ENCODE data around the gene BCR. TPM values are rescaled to one million over a fixed set of nuclear protein-coding genes. Genes with fewer than 3 reads are reported as not detected.
A peak's percentile ranks its signal among the peaks of the same experiment; 100 is the strongest.

BCR gene
- total RNA-seq, 2 experiments from 2014 or later = 20.6 to 40.2 TPM

- ATAC-seq (no peak), DNase-seq (no peak)
- no peaks in the 10 kb centered on the region for H3K36me3 Mint-ChIP-seq
- no peak overlapping the region for H3K27ac Mint-ChIP-seq
- no peak overlapping the region for H3K4me3 Mint-ChIP-seq
- H3K9me3 Mint-ChIP-seq (ENCODE audit: low read depth) = no peaks in the 10 kb centered on the region
- CTCF ChIA-PET = interaction anchor here (1.3 kb wide), 1 partner anchor 11 kb away, joined by 7 read pairs; no protein-coding TSS in a partner anchor
- H3K4me1 Mint-ChIP-seq = no peaks in the 10 kb centered on the region
- no peaks in the 10 kb centered on the region for H3K27me3 Mint-ChIP-seq
These were observed 11.8 kb upstream of the BCR start for GRCh38 chr22:23168391-23169042.

DNA sequence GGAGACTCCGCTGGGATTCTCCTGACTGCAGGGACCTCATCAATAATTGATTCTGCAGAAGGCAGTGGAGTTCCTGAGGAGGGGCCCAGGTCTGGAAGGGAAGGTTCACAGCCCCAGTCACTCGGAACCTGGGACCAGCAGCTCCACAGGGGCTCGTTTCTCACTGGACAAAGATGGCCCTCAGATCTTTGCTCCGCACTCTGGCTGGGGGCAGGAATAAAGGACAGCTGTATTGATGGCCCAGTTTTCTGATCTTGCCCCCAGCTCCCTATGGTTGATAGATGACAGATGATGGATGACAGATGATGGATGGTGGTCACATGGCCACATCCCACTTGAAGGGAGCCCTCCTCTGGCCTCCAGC lies 11.3 kb upstream of the BCR start:
- CTCF ChIA-PET = interaction anchor here (1.3 kb wide), 1 partner anchor 12 kb away, joined by 7 read pairs; no protein-coding TSS in a partner anchor
- Mint-ChIP-seq H3K27ac (no peak overlapping the region), H3K27me3 (no peaks in the 10 kb centered on the region), H3K9me3 (ENCODE audit: low read depth) (no peaks in the 10 kb centered on the region), H3K4me3 (no peak overlapping the region), H3K4me1 (peaks cover 2% of the 10 kb centered on the region), H3K36me3 (peaks cover 2% of the 10 kb centered on the region)
- ATAC-seq (no peak), DNase-seq (no peak)

DNA sequence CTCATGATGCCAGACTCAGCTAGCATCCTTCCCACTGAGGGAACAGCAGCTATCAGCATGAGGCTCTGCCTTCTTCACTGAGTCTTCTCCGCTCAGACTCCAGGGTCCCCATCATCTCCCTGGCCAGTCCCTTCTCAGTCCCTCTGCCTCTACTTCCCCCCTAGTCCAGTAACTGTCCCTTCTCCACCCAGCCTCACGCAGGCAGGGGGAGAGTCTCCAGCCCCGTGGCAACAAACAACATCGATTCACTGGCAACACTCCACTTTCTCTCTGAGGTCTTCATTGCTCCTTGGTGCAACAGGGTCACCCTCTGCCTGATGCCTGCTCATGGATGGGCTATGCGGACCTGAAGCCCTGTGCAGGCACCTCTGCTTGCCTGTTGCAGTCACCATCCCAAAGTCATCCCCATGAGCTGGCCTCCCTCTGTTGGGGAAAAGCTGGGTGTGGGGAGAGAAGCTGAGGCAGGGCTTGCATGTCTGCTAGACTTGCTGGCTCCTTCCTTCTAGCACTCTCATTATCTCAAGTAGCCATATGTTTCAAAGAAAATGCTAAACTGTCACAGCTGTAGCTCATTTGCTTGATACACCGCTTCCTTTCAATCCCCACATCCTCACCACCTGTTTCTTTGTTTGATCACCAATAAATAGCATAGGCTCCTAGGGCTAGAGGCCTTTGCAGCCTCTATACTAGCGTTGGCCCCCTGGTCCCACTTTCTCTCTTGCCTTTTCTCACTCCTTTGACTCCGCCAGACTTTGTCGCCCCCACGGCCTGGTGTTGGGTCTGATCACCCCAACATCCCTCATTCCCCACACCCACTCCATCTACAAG lies 4.3 kb upstream of the BCR start:
- H3K36me3 Mint-ChIP-seq = peaks cover 16% of the 10 kb centered on the region
- peaks cover 9% of the 10 kb centered on the region for H3K9me3 Mint-ChIP-seq (ENCODE audit: low read depth)
- CTCF ChIA-PET = interaction anchor here (0.7 to 15.4 kb wide), 9 partner anchors 10 to 216 kb away, joined by 3 to 300 read pairs (median 6); partner anchors contain the start of gene GNAZ
- no peak overlapping the region for H3K4me3 Mint-ChIP-seq
- DNase-seq (peak; percentile 73), ATAC-seq (no peak)
- peak overlapping the region; percentile 81 for H3K27ac Mint-ChIP-seq
- peaks cover 43% of the 10 kb centered on the region for H3K4me1 Mint-ChIP-seq
- no peaks in the 10 kb centered on the region for H3K27me3 Mint-ChIP-seq

- no peak for ATAC-seq
- peak; percentile 75 for DNase-seq
- Mint-ChIP-seq H3K27me3 (no peaks in the 10 kb centered on the region), H3K36me3 (peaks cover 16% of the 10 kb centered on the region), H3K4me3 (no peak overlapping the region), H3K9me3 (ENCODE audit: low read depth) (peaks cover 9% of the 10 kb centered on the region), H3K4me1 (peaks cover 45% of the 10 kb centered on the region), H3K27ac (peak overlapping the region; percentile 81)
- CTCF ChIA-PET = interaction anchor here (1.0 to 15.4 kb wide), 11 partner anchors 10 to 217 kb away, joined by 3 to 300 read pairs (median 6); partner anchors contain the start of gene GNAZ
These were observed 3.7 kb upstream of the BCR start for GRCh38 chr22:23176645-23177027.

DNA sequence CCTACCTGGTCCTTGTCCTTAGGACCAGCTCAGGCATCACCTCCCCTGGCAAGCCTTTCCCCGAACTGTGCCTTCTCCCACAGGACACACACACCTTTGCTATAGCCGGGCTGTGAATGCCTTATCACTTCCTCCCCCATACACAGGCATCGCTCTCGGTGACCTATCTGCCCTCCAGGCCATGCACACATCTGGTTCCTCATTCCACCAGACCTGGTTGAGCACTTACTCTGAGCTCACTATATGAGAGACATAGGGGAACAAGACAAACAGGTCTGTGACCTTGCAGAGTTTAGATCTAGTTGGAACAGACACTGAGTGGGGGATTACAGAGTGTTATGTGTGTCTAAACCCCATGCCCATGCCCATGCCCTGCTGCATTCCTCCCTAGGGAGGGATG lies 3.1 kb upstream of the BCR start:
- H3K27ac Mint-ChIP-seq = peak overlapping the region; percentile 81
- no peak for DNase-seq
- H3K4me3 Mint-ChIP-seq = no peak overlapping the region

GRCh38 chr22:23178512-23179254 lies 1.6 kb upstream of the BCR start:
- peak overlapping the region; percentile 29 for H3K4me3 Mint-ChIP-seq
- peaks cover 28% of the 10 kb centered on the region for H3K36me3 Mint-ChIP-seq
- ATAC-seq (no peak), DNase-seq (peak; percentile 66)
- peaks cover 4% of the 10 kb centered on the region for H3K27me3 Mint-ChIP-seq
- H3K4me1 Mint-ChIP-seq = peaks cover 65% of the 10 kb centered on the region
- H3K27ac Mint-ChIP-seq = no peak overlapping the region
- H3K9me3 Mint-ChIP-seq (ENCODE audit: low read depth) = peaks cover 9% of the 10 kb centered on the region
- CTCF ChIA-PET = interaction anchor here (0.6 to 15.4 kb wide), 20 partner anchors 10 to 219 kb away, joined by 3 to 300 read pairs (median 4); partner anchors contain the start of genes RAB36 and RSPH14

More for the DNA sequence above, 3.1 kb upstream of the BCR start:
- Mint-ChIP-seq H3K27me3 (peaks cover 4% of the 10 kb centered on the region), H3K4me1 (peaks cover 51% of the 10 kb centered on the region), H3K9me3 (ENCODE audit: low read depth) (peaks cover 9% of the 10 kb centered on the region), H3K36me3 (peaks cover 20% of the 10 kb centered on the region)
- ATAC-seq = no peak
- CTCF ChIA-PET = interaction anchor here (1.0 to 15.4 kb wide), 11 partner anchors 9 to 209 kb away, joined by 3 to 300 read pairs (median 7); partner anchors contain the start of gene RSPH14

GRCh38 chr22:23179381-23180299 lies 669 bp upstream of the BCR start:
- H3K9me3 Mint-ChIP-seq (ENCODE audit: low read depth) = peaks cover 9% of the 10 kb centered on the region
- H3K4me3 Mint-ChIP-seq = peak overlapping the region; percentile 60
- H3K36me3 Mint-ChIP-seq = peaks cover 26% of the 10 kb centered on the region
- CTCF ChIA-PET = interaction anchor here (1.5 to 15.4 kb wide), 4 partner anchors 64 to 206 kb away, joined by 3 to 300 read pairs (median 14); no protein-coding TSS in a partner anchor
- peak overlapping the region; percentile 68 for H3K27ac Mint-ChIP-seq
- no peak for DNase-seq
- ATAC-seq = no peak
- H3K27me3 Mint-ChIP-seq = peaks cover 4% of the 10 kb centered on the region
- peaks cover 68% of the 10 kb centered on the region for H3K4me1 Mint-ChIP-seq

DNA sequence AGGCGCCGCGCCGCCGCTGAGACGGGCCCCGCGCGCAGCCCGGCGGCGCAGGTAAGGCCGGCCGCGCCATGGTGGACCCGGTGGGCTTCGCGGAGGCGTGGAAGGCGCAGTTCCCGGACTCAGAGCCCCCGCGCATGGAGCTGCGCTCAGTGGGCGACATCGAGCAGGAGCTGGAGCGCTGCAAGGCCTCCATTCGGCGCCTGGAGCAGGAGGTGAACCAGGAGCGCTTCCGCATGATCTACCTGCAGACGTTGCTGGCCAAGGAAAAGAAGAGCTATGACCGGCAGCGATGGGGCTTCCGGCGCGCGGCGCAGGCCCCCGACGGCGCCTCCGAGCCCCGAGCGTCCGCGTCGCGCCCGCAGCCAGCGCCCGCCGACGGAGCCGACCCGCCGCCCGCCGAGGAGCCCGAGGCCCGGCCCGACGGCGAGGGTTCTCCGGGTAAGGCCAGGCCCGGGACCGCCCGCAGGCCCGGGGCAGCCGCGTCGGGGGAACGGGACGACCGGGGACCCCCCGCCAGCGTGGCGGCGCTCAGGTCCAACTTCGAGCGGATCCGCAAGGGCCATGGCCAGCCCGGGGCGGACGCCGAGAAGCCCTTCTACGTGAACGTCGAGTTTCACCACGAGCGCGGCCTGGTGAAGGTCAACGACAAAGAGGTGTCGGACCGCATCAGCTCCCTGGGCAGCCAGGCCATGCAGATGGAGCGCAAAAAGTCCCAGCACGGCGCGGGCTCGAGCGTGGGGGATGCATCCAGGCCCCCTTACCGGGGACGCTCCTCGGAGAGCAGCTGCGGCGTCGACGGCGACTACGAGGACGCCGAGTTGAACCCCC lies 798 bp downstream of the BCR start:
- DNase-seq (no peak), ATAC-seq (peak; percentile 11)
- CTCF ChIA-PET = interaction anchor here (0.6 to 15.4 kb wide), 8 partner anchors 43 to 228 kb away, joined by 3 to 300 read pairs (median 4); no protein-coding TSS in a partner anchor
- peaks cover 24% of the 10 kb centered on the region for H3K36me3 Mint-ChIP-seq
- peaks cover 68% of the 10 kb centered on the region for H3K4me1 Mint-ChIP-seq
- no peak overlapping the region for H3K27ac Mint-ChIP-seq
- H3K4me3 Mint-ChIP-seq = peak overlapping the region; percentile 75
- peaks cover 9% of the 10 kb centered on the region for H3K9me3 Mint-ChIP-seq (ENCODE audit: low read depth)
- peaks cover 4% of the 10 kb centered on the region for H3K27me3 Mint-ChIP-seq

DNA sequence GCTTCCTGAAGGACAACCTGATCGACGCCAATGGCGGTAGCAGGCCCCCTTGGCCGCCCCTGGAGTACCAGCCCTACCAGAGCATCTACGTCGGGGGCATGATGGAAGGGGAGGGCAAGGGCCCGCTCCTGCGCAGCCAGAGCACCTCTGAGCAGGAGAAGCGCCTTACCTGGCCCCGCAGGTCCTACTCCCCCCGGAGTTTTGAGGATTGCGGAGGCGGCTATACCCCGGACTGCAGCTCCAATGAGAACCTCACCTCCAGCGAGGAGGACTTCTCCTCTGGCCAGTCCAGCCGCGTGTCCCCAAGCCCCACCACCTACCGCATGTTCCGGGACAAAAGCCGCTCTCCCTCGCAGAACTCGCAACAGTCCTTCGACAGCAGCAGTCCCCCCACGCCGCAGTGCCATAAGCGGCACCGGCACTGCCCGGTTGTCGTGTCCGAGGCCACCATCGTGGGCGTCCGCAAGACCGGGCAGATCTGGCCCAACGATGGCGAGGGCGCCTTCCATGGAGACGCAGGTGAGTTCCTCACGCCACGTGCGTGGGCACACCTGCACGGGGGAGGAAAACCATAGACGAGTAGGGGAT lies 1.5 kb downstream of the BCR start:
- Mint-ChIP-seq H3K4me3 (peak overlapping the region; percentile 75), H3K4me1 (peaks cover 65% of the 10 kb centered on the region), H3K27me3 (peaks cover 4% of the 10 kb centered on the region), H3K9me3 (ENCODE audit: low read depth) (peaks cover 4% of the 10 kb centered on the region), H3K36me3 (peaks cover 21% of the 10 kb centered on the region), H3K27ac (peak overlapping the region; percentile 11)
- ATAC-seq = no peak
- DNase-seq = no peak
- CTCF ChIA-PET = interaction anchor here (1.6 to 15.4 kb wide), 3 partner anchors 101 to 204 kb away, joined by 10 to 300 read pairs (median 17); no protein-coding TSS in a partner anchor

DNA sequence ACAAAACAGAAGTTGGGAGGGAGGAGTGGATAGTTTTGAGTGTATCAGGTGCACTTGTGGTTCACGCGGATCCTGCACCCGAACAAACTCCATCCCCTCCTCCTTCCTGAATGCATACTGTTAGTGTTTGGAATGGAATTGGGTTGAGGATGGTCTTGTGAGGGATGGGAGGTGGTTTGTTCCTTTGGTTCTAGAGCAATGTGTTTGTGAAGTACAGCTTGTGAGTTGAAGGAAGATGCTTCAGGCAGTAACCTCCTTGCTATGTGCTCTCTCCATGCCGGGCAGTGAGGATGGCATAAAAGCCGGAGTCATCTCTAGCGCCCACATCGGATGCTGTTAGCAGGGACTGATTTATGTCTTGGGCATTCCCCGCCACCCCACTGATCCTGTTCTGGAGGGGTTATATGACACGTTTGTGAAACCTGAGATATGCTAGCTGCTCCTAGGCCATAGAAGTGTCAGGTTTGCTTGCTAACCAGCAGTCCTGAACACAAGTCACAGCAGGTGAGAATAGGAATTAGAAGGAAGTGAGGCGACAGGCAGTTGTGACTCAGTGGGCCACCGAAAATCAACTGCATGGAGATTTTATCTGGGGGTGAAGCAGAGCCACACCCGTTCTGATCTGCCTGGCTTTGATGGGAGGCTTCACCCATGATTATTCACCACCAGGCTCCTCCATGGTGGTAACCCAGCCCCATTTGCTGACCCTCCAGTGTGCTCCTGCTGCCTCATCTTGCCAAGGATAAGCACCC lies 2.2 kb downstream of the BCR start:
- no peaks in the 10 kb centered on the region for H3K9me3 Mint-ChIP-seq (ENCODE audit: low read depth)
- peak; percentile 54 for DNase-seq
- H3K4me3 Mint-ChIP-seq = peak overlapping the region; percentile 75
- peaks cover 58% of the 10 kb centered on the region for H3K4me1 Mint-ChIP-seq
- H3K27ac Mint-ChIP-seq = peak overlapping the region; percentile 11
- H3K27me3 Mint-ChIP-seq = peaks cover 4% of the 10 kb centered on the region
- H3K36me3 Mint-ChIP-seq = peaks cover 18% of the 10 kb centered on the region
- CTCF ChIA-PET = interaction anchor here (0.9 to 15.4 kb wide), 4 partner anchors 8 to 203 kb away, joined by 3 to 300 read pairs (median 4); no protein-coding TSS in a partner anchor
- no peak for ATAC-seq
